ENCODE data around the gene KLHL21. TPM values are rescaled to one million over a fixed set of nuclear protein-coding genes. Genes with fewer than 3 reads are reported as not detected.

KLHL21 gene
- total RNA-seq, 1 experiment from 2014 or later = 24.4 TPM

DNA sequence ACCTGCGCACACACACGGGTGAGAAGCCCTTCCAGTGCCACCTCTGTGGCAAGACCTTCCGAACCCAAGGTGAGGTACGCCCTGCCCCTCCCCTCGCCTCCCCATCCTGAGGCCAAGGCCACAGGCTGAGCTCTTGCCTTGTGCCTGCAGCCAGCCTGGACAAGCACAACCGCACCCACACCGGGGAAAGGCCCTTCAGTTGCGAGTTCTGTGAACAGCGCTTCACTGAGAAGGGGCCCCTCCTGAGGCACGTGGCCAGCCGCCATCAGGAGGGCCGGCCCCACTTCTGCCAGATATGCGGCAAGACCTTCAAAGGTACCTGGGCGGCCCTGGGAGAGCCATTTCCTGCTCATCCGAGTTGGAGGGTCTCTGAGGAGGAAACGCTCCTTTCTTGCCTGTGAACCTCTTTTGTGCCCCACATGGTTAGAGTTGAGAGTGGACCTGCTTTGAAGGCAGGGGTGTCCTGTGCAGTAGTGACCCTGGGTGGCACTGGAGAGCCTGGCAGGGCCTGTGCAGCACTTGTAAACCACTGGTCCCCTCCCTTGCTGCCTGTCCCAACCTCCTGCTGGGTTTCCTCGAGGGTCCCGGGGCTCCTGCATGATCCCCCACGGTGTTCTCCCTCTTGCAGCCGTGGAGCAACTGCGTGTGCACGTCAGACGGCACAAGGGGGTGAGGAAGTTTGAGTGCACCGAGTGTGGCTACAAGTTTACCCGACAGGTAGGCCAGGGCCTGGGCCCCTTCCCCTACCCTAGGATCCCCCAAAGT lies 14.4 kb downstream of the KLHL21 start:
- POLR2A ChIA-PET (ENCODE audit: unreplicated experiment) = no interaction called here
- H3K27ac ChIP-seq = no peak overlapping the region

GRCh38 chr1:6587261-6588005 lies 15.2 kb downstream of the KLHL21 start:
- ChIA-PET CTCF (no interaction called here), POLR2A (ENCODE audit: unreplicated experiment) (no interaction called here)
- Histone ChIP-seq H3K4me3 (no peak overlapping the region), H3K36me3 (ENCODE audit: low read depth) (no peaks in the 10 kb centered on the region), H3K4me2 (no peak overlapping the region), H3K9me2 (ENCODE audit: insufficient read depth) (no peaks in the 10 kb centered on the region), H3K27ac (no peak overlapping the region), H4K20me1 (ENCODE audit: insufficient read depth) (no peaks in the 10 kb centered on the region), H2AFZ (no peak overlapping the region), H3K27me3 (ENCODE audit: insufficient read depth, low read depth) (no peaks in the 10 kb centered on the region), H3K79me2 (ENCODE audit: low read depth) (no peaks in the 10 kb centered on the region), H3F3A (ENCODE audit: insufficient read depth, low read depth) (no peaks in the 10 kb centered on the region; the same call in 1 of the 2 replicates), H3K9me3 (ENCODE audit: insufficient read depth, low read depth) (no peaks in the 10 kb centered on the region), H3K4me1 (replicated peaks; ENCODE audit: insufficient read depth) (no peaks in the 10 kb centered on the region)
- intact Hi-C loops (cut with micrococcal nuclease; ENCODE audit: unreplicated experiment) = no loop called here
- no TSS peak for BruUV-seq (replicated peaks)
- no peak for DNase-seq
- TF ChIP-seq EZH2 (IDR thresholded peaks at IDR 0.05; ENCODE audit: low read depth) = no peak
- TF ChIP-seq CTCF (conservative IDR thresholded peaks at IDR 0.05) = no peak

More for the DNA sequence above, 14.4 kb downstream of the KLHL21 start:
- Histone ChIP-seq H3K9me2 (ENCODE audit: insufficient read depth) (no peaks in the 10 kb centered on the region), H3F3A (ENCODE audit: insufficient read depth, low read depth) (no peaks in the 10 kb centered on the region; the same call in 1 of the 2 replicates), H3K4me1 (replicated peaks; ENCODE audit: insufficient read depth) (no peaks in the 10 kb centered on the region), H3K27me3 (ENCODE audit: insufficient read depth, low read depth) (no peaks in the 10 kb centered on the region), H3K79me2 (ENCODE audit: low read depth) (no peaks in the 10 kb centered on the region), H3K4me3 (no peak overlapping the region), H3K9me3 (ENCODE audit: insufficient read depth, low read depth) (no peaks in the 10 kb centered on the region), H4K20me1 (ENCODE audit: insufficient read depth) (no peaks in the 10 kb centered on the region), H3K36me3 (ENCODE audit: low read depth) (no peaks in the 10 kb centered on the region), H3K4me2 (no peak overlapping the region), H2AFZ (no peak overlapping the region)
- no peak for DNase-seq
- no peak for TF ChIP-seq EZH2 (IDR thresholded peaks at IDR 0.05; ENCODE audit: low read depth)
- TF ChIP-seq CTCF (conservative IDR thresholded peaks at IDR 0.05) = no peak
- CTCF ChIA-PET = interaction anchor here (0.6 kb wide), 1 partner anchor 148 kb away, joined by 8 read pairs; no protein-coding TSS in a partner anchor
- no TSS peak for BruUV-seq (replicated peaks)
- intact Hi-C loops (cut with micrococcal nuclease; ENCODE audit: unreplicated experiment) = no loop called here

- TF ChIP-seq EZH2 (IDR thresholded peaks at IDR 0.05; ENCODE audit: low read depth) (no peak), CTCF (conservative IDR thresholded peaks at IDR 0.05) (no peak)
- H3K27me3 ChIP-seq (ENCODE audit: insufficient read depth, low read depth) = no peaks in the 10 kb centered on the region
- H3K4me3 ChIP-seq = no peak overlapping the region
- intact Hi-C loops (cut with micrococcal nuclease; ENCODE audit: unreplicated experiment) = no loop called here
- CTCF ChIA-PET = no interaction called here
- no peaks in the 10 kb centered on the region for H3K36me3 ChIP-seq (ENCODE audit: low read depth)
- H3K9me3 ChIP-seq (ENCODE audit: insufficient read depth, low read depth) = no peaks in the 10 kb centered on the region
- H3K4me1 ChIP-seq (replicated peaks; ENCODE audit: insufficient read depth) = no peaks in the 10 kb centered on the region
- DNase-seq = no peak
- BruUV-seq (replicated peaks) = no TSS peak
- no peak overlapping the region for H3K27ac ChIP-seq
- H2AFZ ChIP-seq = no peak overlapping the region
- H4K20me1 ChIP-seq (ENCODE audit: insufficient read depth) = no peaks in the 10 kb centered on the region
- H3K79me2 ChIP-seq (ENCODE audit: low read depth) = no peaks in the 10 kb centered on the region
- H3K4me2 ChIP-seq = no peak overlapping the region
- H3F3A ChIP-seq (ENCODE audit: insufficient read depth, low read depth) = no peaks in the 10 kb centered on the region; the same call in 1 of the 2 replicates
- no peaks in the 10 kb centered on the region for H3K9me2 ChIP-seq (ENCODE audit: insufficient read depth)
- POLR2A ChIA-PET (ENCODE audit: unreplicated experiment) = no interaction called here
Observed at GRCh38 chr1:6586404-6586816, 16.3 kb downstream of the KLHL21 start.

Measured in PC-9 (cell line).